Raji (cell line): ENCODE results near the gene KNOP1.

Source experiments
- POLR2A ChIP-seq: IDR thresholded peaks from 2 replicates; pipeline ENCODE4 v1.6.1; 2011; ENCODE audit warnings: low read depth, low read length, control low read depth; ENCODE audit not compliant: insufficient read depth

Gene KNOP1

DNA sequence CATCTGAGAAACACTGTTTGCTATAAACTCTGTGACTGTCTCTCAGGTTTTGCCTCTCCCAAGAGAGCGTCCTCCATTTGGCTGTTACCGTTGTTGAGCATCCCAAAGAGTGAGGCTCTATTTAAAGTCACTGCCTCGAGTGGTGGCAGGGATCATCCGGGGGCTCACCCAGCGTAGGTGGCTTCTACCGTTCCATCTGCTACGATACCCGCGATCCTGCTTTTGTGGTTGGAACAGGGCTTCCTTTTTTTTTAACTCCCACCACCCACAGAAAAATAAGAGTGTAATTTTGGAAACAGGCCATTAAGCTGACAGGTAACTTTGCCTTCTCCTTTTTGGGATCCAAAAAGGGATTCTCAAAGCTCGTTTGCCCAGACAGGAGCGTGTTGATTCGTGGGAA is 36.4 kb downstream of the KNOP1 start:
- no peak for TF ChIP-seq POLR2A

GRCh38 chr16:19680881-19681340 is 37.1 kb downstream of the KNOP1 start:
- no peak for TF ChIP-seq POLR2A

- no peak for TF ChIP-seq POLR2A
Observed at GRCh38 chr16:19678804-19679203, 39.2 kb downstream of the KNOP1 start.

GRCh38 chr16:19677402-19677801 is 40.6 kb downstream of the KNOP1 start:
- TF ChIP-seq POLR2A = no peak

DNA sequence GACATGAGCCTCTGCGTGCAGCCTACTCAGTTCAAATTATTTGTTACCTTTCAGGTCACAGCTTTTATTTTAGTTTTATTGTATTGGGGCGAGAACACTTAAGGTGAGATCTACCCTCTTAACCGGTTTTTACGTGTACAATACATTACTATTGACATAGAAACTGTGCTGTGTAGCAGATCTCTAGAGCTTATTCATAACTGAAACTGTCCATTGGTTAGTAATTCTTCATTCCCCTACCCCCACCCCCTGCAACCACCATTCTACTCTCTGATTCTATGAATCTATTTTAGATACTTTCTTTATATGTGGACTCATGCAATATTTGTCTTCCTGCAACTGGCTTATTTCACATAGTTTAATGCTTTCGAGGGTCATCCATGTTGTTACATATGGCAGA is 43.5 kb downstream of the KNOP1 start:
- TF ChIP-seq POLR2A = no peak

DNA sequence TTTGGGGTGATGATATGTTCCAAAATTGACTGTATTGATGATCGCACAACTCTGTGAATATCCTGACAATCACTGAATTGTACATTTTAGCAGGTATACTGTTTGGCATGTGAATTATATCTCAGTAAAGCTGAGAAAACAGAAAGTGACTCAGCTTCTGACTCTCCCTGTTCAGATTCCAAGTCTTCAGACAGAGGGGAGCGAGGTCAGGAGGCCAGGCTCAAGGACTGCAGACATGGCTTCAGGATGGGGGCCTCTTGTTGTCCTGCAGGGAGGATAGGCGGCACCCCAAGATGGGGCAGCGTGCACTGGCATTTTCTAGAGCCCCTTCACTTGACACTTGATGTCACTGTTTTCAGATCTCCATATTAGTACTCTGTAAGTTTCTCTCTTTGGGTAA is 45.6 kb downstream of the KNOP1 start:
- no peak for TF ChIP-seq POLR2A

DNA sequence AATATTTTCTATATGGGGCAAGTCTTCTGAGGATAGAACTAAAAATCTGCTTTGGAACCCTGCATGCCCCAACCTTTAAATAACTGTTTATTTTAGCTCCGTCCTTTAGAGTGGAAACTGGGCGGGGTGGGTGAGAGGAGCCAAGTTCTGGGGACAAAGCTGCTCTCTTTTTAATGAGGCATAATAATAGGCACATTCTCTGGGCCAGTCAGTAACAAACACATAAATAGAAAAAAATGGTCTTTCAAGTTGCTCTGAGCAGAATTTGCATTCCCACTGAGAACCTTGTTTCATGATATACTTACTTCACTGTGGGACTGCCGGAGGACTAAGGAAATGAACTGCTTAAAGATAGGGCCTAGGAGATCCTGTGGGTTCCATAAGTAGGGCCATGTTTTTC is 51.5 kb downstream of the KNOP1 start:
- no peak for TF ChIP-seq POLR2A

GRCh38 chr16:19664166-19664565 is 53.9 kb downstream of the KNOP1 start:
- no peak for TF ChIP-seq POLR2A

- no peak for TF ChIP-seq POLR2A
Observed at GRCh38 chr16:19662351-19662750, 55.7 kb downstream of the KNOP1 start.

DNA sequence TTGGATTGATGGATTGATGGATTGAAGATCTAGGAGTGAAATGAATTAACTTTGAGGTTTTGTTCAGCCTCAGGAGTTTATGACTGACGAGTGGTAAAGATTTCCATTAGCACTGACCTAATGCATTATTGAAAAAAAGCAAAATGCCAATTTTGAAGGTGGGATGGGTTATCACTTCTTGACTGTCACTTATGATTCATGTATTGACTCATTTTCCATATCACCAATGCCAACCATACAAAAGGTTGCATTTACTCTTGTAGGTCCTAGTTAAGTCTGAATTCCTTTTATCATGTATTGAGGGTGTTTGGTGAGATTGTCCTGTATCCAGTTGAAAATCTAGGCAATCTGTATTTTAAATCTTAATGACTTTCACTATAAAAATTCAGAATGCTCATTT is 57.6 kb downstream of the KNOP1 start:
- no peak for TF ChIP-seq POLR2A

GRCh38 chr16:19659554-19659953 is 58.5 kb downstream of the KNOP1 start:
- no peak for TF ChIP-seq POLR2A

- no peak for TF ChIP-seq POLR2A
Observed at GRCh38 chr16:19657831-19658230, 60.2 kb downstream of the KNOP1 start.

GRCh38 chr16:19655242-19655777 is 62.7 kb downstream of the KNOP1 start:
- TF ChIP-seq POLR2A = no peak

- no peak for TF ChIP-seq POLR2A
Observed at GRCh38 chr16:19654147-19654546, 63.9 kb downstream of the KNOP1 start.
